HG03460 (cell line): Measurements from ENCODE around the gene RNF222.
"Not testable (repeated sequence)": the region's sequence is repeated elsewhere in the genome, so short reads cannot be mapped to it uniquely, and the experiment has no call there.

Experiments
- ATAC-seq: cut with Tn5 transposase; IDR thresholded peaks from one replicate; pipeline ENCODE4 v1.9.1; 2021; ENCODE audit not compliant: unreplicated experiment

The RNF222 gene

DNA sequence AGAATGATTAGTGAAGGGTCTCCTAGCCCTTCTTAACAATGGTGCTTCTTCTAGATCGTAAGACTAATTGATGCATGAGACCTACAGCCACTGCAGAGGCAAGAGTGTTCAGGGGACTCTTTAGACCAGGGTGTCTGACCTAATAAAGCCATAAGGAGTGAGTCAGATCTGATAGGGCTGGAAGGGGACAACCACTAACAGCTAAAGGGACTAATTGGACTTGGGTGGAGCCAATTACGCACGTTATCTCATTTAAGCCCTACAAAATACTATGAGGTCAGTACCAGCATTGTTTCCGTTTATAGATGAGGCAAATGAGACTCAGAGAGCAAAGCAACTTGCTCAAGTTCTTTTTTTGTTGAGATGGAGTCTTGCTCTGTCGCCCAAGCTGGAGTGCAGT lies 14.5 kb upstream of the RNF222 start:
- no peak for ATAC-seq

DNA sequence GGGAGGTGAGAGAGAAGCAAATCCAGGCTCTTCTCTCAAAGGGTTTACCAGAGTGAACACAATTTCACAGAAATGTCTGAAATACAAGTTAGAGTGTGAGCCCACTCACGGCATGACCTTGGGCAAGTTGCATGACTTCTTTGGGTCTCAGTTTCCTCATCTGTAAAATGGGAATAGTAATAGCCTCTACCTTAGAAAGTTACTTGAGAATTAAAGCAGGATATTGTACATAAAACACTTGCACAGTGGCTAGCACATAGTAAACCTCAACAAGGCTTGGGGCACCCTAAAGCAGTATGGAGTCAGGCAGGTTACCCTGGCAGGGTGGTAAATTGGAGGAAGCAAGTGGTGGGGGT lies 13.2 kb upstream of the RNF222 start:
- ATAC-seq = no peak

DNA sequence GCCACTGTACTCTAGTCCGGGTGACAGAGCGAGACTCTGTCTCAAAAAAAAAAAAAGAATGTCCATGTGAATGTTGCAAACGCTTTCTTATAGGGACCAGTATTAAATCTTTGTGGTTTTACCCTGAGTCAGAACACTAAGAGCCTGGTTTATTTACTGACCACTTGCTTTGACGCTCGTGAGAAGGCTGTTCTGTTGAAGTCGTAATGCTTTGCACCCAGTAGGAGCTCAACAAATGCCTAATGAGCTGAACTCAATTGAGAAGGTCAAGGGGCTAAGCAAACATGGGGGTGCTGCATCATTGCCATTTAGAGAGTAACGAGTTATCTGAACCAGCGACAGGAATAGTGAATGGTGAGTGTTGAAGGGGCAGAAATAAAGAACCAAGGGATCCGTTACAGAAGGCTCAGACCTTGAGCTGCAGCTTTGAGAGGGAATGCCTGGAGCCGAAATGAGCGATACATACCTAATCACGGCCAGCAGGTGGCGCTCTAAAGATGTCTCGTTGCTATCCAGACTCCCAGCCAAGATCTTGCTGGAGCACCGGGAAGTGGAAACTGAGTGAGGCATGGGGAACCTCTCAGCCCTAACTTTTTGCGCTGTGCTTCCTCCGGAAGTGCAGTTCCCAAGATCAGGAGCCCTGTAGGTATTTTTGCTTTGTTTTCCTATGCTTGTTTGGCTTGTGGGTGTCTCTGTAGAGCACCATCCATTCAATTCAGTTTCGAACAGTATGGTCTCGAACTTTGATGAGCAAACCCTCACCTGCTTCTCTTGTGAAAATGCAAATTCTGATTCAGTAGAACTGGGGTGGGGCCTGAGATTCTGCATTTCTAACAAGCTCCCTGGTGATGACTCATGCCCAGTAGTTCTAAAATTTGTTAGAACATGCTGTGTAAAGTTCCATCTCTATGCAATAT lies 12.6 kb upstream of the RNF222 start:
- no peak for ATAC-seq

DNA sequence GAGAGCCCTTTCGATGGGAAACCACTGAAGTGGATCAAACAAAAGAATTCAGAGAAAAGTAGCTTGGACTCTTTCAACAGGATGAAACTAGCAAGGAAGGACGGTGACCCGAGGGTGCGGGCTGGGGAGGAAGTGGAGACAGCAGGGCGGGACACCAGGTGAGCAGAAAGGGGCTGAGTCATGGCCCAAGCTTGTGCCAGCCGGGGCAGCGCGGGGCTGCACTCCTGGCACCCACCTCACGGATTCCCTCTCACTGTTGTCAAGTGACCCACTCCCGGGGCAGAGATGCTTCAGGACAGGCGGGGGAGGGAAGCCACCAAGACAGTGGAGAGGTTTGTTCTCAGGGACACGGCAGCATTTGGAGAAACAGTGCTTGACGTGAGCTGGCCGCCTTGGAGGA lies 10.7 kb upstream of the RNF222 start:
- no peak for ATAC-seq

DNA sequence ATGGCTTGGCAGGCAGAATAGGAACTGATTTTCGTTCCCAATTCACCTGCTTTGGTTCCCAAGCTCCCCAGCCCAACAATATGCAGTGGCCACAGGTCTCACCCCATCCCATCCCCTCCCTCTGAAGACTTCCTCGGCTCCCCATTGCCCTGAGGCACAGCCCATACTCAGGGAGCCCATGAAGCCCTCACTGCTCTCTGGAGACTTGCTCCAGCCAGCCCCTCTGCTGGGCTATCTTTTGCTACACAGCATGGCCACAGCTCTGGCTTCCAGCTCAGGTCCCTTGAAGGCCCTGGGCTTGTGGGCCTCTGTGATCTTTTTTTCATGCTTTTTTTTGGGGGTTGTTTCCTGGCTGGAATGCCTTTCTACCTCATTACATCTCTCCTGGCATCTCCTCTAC lies 8.5 kb upstream of the RNF222 start:
- ATAC-seq = no peak

DNA sequence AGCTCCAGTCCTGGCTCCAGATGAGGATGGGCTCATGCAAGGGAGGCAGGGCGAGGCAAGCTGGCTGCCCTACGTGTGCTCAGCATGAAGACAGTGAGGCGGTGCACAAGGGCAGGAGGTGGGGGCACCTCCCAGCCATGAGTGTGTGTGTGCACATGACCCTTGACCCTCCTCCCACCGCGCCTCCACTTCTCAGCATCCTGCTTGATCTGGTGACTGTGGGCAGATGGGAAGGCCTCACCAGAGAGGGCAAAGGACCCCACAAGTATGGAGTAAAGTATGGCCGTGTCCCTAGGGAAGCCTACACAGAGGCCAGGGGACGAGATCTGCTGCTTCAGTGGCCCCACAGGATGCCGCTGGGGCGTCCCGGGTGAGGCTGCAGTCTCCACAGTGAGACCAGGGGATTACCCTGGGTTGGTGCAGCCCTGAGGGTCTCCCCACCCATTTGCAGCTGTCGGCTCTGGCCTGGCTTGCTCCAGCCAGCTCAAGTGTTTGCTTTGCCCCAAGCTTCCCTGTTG lies 7.9 kb upstream of the RNF222 start:
- no peak for ATAC-seq

DNA sequence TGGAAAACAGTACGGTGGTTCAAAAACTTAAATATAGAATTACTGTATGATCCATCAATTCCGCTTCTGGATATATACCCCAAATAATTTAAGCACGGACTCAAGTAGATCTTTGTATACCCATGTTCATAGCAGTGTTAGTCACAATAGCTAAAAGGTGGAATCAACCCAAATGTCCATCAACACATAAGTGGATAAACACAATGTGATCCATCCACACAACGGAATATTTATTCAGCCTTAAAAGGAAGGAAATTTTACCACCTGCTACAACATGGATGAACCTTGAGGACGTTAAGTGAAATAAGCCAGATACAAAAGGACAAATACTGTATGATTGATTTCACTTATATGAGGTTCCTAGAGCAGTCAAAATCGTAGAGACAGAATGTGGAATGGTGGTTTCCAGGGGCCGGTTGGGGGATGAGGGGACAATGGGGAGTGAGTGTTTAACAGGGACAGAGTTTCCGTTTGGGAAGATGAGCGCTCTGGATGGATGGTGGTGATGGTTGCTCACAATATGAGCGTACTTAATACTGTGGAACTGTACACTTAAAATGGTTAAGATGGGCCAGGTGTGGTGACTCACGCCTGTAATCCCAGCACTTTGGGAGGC lies 5.4 kb upstream of the RNF222 start:
- ATAC-seq = no peak

DNA sequence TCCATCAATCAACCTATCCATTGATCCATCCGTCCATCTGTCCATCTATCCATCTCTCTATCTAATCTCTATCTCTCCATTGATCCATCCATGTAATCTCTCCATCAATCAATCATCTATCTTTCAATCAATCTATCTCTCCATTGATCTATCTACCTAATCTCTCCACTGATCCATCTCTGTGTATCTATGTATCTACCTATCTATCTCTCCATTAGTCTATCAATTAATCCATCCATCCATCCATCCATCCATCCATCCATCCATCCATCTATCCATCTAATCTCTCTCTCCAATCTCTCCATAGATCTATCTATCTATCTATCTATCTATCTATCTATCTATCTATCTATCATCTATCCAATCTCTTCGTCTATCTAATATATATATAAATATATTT lies 3.5 kb upstream of the RNF222 start:
- ATAC-seq = no peak

DNA sequence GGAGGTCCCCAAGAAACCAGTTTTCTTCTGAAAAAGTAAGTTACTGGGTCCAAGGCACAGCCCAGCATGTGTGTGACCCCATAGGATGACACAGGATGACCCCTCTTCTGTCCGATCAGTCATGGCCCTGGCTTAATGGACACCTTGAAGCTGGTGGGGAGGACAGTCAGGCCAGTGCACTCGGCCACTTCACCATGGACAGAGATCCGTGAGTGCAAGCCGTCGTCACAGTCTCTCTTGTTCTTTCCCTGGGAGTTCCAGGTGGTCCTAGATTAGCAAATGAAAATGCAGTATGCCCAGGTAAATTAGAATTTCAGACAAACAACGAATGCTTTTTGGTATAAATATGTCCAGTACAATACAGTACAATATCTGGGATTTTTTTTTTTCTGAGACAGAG lies 1.4 kb upstream of the RNF222 start:
- ATAC-seq = no peak

DNA sequence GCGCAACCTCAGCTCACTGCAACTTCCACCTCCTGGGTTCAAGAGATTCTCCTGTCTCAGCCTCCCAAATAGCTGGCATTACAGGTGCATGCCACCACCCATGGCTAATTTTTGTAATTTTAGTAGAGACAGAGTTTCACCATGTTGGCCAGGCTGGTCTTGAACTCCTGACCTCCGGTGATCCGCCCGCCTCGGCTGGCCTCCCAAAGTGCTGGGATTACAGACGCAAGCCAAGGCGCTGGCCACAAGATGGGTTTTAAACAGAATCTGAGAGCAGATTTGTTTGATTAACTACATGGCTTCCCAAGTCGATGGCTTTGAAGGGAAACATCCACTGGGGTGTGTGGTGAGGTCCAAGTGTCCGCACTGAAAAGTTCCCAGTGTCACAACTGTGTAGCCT lies 3.1 kb downstream of the RNF222 start:
- ATAC-seq = not testable (repeated sequence)

DNA sequence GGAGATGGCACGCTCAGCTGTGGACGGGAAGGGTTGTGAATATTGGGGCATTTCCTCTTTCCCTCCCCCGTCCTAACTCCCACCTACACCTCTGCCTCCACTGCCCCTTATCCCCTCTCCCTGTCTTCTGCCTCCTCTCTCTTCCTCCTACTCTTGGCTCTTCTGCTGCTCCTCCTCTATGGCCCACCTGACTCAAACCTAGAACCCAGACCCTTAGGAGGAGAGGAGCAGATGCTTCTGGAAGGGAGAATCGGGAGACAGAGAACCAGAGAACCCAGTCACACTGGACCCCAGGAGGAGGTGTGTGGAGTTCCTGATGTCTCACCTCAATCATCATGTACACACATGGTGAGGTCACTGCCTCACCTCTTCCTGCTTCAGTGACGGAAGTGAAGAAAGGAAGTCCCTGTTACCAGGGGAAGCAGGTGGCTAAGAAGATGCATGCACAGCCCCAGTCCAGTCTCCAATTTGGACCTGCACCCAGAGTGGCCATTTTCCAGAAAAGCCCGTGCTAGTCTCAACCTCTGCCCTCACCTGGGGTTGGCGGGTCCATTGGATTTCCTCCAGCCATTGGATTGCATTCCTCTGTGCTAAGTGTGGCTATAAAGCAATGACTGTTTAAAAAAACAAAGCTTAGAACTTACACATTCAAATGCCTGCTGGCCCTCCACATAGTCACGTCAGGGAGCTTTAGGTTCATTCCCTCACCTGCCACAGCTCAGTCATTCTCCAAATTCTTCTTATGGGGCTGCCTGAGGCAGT lies 4.0 kb downstream of the RNF222 start:
- ATAC-seq = no peak

DNA sequence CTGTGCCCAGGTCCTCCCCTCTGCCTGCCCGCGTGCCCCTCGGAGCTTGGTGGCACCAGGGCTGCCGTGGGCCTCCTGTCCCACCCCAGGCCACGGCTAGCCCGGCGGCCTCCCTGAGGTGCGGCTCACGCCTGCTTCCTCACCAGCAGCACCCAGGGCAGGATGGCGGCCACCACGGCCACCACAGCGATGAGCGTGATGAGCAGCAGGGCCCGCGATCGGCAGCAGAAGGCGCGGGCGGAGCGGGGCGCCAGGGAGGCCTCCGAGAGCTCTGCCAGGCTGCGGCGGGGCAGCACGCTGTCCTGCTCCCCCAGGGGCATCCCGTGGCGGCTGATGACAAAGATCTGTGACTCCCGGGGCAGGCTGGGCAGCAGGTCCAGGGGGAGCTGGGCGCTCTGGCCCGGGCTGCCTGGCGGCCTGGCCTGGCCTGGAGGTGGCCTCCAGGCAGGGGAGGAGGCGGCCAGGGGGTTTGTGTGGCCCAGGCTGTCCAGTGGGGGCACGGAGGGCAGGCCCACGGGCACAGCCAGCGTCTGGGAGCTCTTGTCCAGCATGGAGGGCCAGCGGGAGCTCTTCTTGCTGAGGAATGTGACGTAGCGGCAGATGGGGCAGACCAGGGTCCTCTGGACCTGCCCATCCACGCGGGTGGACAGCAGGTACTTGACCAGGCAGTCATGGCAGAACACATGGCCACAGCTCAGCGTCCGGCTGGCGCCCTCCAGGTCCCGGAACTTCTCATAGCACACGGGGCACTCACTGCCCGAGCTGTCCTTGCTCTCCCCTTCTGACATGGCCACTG lies 4.8 kb downstream of the RNF222 start:
- ATAC-seq = no peak

DNA sequence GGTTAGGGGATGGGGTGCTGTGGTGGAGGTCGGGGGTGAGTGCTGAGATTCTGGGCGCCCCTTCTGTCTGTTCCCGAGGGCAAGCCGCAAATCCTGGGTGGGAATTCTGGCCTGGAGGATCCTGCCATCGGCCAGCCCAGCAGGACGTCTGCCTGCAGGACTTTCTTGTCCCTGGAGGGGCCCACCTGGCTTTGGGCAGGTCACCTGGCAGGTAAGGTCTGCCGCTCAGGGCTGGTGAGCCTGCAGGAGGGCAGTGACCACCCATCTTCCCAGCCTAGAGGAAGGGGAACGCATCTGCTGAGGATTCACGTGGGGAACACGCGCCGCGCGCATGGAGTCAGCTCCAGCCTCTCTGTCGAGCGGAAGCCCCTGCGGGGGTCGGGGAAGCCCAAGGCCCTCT lies 5.4 kb downstream of the RNF222 start:
- no peak for ATAC-seq

DNA sequence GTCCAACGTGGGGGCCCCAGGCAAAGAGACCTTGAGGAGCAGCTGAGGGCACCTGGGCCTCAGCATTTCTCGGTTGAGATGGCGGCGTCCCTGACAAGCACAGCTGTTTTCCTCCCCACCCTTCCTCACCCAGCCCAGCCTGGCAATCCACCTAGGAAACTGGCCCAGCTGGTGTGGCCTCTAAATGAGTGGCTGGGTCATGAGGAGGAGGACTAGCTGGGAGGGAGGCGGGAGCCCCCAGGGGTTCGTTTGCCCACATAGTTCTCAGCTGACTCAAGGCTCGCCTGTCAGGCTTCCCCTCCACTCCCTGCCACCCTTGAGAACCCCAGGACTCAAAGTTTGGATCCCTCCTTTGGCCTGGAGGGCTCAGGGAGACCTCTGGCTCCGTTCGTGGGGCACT lies 5.9 kb downstream of the RNF222 start:
- no peak for ATAC-seq

DNA sequence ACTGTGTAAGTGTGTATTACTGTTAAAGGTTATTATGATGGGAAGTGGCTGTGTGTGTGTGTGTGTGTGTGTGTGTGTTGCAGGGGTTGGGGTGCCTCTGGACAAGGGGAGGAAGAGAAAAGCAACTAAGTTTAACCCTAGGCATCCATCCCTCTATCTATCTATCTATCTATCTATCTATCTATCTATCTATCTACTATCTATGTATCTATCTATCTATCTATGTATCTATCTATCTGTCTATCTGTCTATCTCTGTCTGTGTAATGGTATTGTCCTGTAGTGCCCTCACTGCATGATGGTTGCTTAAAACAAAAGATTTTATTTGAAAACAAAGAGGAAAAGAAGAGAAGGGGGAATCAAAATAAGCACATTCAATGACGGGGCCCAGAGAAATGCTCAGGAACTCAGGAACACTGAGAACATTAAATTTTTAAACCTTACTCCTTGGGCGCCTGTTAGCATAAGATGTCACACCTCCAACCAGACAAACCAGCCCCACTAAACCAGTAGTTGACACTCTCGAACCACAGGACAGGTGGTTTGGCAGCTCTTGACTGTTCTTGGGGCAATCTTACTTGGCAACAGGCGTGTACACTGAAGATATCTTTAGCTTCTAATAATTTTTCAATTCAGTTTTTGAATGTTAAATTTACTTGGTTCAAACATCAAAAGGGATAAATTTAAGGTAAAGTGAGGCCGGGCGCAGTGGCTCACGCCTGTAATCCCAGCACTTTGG lies 9.5 kb downstream of the RNF222 start:
- ATAC-seq = no peak

DNA sequence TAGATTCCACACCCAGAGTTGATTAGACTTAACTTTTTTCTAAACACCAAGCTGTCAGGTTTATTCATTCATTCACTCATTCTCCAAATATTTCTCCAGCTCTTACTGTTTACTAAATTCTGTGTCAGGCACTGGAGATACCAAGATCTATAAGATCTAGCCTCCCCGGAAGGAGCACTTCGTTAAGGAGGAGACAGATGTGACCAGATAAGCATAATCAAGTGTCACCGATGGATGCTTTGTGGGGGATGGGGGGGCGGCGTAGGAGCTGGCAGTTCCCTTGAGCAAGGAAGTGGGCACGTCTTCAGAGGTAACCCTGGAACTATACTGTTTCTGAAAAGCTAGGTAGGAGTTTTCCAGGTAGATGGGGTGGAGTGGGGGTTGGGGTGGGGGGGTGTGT lies 10.8 kb downstream of the RNF222 start:
- no peak for ATAC-seq

DNA sequence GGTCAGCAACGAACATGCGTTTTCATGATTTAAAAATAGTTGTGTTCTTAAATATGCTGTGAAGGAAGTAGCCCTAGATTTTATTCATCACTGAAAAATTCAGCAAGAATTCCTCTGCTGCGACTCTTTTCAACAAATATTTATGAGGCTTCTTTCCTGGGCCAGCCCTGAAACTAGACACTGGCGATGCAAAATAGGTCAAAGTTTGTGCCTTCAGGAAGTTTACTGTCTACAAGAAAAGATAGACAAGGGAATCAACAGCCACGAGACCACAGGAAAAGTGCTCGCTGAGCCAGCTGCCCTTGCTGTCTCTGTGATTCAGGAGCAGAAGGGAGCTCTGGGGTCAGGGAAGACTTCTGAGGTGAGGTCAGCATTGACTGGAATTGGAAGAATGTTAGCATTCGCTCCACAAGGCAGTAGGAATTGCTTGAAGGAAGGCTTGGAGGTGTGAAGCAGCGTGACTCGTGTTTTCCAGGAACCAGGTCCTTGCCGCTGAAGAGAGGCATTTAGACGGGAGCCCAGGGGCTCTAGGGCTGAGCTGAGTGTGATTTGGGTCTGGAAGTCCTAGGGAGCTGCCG lies 12.7 kb downstream of the RNF222 start:
- ATAC-seq = no peak

DNA sequence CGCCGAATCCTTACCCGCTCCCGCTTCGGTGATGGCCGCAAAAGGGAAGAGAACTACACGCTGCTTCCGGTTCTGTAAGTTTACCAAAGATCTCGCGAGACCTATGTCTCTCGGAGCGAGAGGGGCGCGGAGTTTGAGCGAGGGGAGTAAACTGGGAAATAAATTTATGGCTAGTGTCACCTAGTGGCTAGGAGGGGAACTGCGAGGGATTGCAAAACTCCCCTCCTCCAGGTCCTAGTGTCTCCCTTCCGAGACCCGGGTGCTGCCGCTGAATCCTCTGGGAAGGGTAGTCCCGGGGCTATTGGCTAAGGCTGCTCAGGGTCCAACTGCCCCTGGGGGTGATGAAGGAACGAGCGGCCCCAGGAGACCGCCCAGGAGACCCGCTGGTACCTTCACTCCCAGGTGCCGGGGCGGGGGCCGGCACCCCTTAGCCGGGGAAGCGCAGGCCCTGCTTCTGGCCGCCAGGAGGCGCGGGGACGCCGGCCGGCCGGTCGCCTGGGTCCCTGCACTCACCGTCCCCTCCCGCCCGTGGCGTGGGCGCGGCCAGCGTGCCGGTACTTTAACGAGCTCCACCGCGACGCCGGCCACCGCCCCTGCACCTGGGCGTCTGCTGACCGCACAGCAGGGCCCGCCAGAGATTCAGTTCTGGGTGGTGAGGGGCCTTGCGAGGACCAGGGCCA lies 14.3 kb downstream of the RNF222 start, which contains the start of gene RPL26:
Gene RPL26 (minus strand): TSS at position 51 of the 680 bp plus-strand sequence. CDS start 883 bp downstream, outside the sequence.
- ATAC-seq = peak; percentile 87

DNA sequence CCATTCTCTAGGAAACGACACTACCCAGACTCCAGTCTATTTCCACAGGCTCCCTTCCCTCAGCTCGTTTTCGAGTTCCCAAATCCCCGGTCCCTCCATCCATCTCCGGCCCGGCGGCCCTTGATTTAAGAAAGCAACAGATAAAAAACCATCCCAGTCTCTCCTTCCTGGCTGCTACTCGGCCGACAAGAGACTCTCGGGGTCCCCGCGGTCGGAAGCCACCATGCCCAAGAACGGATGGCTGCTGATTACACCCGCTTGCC lies 14.8 kb downstream of the RNF222 start:
- no peak for ATAC-seq
